CD4-positive, alpha-beta T cell treated with Interleukin-21 for 1 hour (primary cell): ENCODE results near the gene KCNMA1.

Experiments used
- DNase-seq: peaks from one replicate; pipeline ENCODE4 v3.0.0-alpha.2; 2020

KCNMA1 gene

GRCh38 chr10:77164616-77165311 is 472.8 kb downstream of the KCNMA1 start:
- DNase-seq = no peak

GRCh38 chr10:77163670-77164348 is 473.8 kb downstream of the KCNMA1 start:
- DNase-seq = no peak

DNA sequence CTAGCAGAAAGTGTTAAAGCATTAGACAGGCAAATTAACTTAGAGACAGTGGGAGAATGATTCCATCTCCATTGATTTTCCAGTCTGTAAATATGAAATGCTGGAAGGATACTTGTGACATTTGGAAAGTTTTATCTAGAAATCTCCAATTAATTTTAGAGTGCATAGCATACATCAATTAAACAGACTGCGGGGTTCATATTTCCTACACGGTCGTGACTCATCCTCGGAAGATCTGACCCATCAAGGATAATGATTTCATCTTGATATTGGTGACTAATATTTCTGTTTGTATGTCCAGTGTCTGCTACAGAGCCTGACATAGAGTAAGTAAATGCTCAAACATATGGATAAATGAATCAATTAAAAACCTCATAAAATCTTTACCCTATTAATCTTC is 474.9 kb downstream of the KCNMA1 start:
- DNase-seq = no peak

DNA sequence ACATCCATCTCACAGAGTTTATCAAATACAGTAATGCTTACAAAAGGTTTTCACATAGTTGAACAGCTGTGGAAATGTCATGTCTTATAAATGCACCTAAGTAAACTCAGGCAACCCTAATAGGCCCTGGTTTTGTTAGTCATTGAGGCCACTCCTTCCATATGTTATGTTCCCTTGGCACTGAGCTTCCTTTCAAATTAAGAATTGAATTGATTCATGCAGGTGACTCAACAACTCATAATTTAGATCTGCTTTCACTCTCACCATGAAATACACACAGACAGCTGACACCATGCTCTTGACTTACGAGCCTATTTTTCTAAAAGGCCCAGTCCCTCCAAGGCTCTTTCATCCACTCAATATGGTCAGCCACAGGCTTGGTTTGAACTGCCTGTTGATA is 476.9 kb downstream of the KCNMA1 start:
- no peak for DNase-seq

GRCh38 chr10:77159538-77160110 is 478.0 kb downstream of the KCNMA1 start:
- DNase-seq = no peak

DNA sequence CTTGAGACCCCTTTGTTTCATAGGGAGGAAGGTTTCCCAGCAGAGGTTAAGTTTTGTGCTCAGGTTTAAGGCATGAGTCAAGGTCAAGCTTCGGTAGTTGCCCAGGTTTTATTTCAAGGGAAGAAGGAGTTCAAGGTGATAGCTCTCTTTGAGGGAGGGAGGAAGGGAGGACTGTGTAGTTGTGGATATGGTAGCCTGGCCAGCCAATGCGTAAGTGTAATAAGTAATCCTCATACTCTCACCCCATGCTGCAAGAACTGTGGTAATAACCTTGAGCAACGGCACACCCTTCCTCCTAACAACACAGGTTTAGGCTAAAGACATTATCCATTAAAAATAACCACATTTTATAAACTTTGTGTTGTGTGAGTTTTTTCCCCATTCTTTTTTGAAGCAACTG is 478.9 kb downstream of the KCNMA1 start:
- DNase-seq = no peak

GRCh38 chr10:77157248-77158019 is 480.2 kb downstream of the KCNMA1 start:
- DNase-seq = no peak

DNA sequence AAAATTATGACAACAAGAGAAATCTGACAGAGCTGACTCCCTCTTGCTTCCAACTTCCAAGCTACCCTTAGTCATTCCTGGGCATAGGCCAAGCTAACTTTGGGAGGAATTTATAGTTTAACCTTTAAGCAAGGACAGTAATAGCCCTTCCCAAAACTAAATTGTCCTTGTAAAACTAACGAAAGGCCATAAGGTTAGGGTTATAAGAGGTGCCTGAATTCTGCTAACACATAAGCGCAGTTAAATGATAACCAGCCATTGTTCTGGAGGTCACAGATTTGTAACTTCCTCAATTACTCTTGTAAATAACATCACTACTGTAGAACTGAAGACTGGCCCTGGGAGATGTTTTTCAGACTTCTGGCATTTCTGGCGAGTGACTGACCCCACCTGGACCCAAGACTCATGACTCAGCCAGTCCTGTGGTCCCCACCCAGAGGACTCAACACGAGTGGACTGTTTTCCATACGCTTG is 481.2 kb downstream of the KCNMA1 start:
- no peak for DNase-seq

DNA sequence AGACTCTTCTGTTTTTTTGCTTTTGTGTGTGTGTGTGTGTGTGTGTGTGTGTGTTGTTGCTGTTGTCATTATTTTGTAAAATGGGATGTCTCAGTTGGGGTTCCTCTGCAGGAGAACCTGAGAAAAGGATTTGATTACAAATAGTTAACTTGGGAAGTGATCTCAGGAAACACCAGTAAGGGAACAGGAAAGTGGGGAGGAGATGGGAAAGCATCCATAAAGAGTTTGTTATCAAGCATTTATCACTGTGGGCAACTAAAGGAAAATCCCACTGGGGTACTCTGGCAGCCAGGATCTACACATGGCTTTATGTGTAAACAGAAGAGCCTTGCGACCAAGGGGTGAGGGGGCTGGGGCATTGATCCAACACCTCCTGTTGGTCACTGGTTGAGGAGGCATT is 485.4 kb downstream of the KCNMA1 start:
- DNase-seq = no peak

DNA sequence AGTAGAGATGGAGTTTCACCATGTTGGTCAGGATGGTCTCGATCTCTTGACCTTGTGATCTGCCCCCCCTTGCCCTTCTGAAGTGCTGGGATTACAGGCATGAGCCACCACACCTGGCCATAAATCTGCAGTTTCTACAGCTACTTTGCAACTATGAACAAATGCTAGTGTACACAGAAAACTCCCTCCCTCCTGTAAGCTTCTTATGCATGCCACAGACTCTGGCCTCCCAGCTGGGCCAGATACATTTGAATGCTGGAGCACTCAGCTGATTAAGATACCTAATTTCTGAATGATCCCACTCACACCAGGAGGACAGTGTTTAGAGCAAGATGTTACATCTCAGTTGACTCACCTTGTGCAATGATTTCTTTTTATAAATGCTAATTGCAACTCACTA is 486.2 kb downstream of the KCNMA1 start:
- no peak for DNase-seq

- DNase-seq = no peak
Observed at GRCh38 chr10:77149706-77150105, 487.9 kb downstream of the KCNMA1 start.

DNA sequence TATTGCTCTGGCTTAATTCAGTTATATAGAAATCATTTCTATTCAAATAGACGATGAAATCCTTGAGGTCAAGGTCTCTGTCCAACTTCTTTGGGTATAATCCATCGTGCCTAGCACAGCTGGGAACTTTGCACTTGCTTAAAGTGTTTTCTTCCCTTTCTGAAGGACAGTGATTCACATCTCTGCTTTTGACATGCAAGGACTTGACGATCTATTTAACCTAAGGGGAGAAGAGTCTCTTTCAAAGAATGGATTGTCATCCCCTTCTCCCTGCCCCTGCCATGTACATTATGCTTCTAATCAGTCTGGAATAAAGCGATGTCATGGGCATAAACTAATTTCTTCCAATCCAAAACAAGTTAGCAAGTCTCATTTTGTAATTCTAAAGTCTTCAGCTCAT is 488.6 kb downstream of the KCNMA1 start:
- no peak for DNase-seq

DNA sequence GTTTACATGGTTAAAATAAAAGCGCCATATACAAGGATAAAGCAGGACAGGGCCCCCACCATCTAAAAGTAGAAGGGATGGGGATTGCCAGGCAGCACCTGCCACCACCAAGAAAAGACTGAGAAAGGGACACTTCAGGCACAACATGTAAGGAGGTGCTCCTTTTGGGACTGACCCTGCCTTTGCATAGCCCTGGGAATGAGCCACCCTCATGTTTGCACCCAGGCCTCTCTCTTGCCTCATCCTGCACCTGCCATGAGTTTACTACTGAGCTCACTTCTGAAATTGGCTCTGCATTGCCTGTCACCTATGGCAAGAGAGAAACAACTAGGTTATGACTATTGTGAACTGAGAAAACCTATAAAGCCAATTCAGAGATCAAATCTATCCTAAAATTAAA is 489.7 kb downstream of the KCNMA1 start:
- no peak for DNase-seq

GRCh38 chr10:77146712-77147336 is 490.8 kb downstream of the KCNMA1 start:
- no peak for DNase-seq

DNA sequence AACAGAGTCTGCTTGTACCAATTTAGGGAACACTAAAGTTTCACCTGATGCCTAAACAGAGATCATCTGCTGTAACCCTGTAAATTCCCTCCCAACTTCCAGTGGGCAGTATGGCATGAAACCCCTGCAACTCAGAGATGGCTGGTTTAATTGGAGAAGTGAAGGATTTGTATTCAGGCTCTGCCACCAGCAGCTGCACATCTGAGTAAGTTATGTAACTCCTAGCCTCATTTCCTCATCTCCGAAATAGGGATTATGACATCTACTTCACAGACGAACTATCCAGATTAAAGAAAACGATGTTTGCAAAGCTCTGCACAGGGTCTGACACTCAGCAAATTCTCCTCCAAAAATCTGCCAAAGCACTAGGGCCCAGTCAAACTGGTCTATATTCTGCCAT is 493.0 kb downstream of the KCNMA1 start:
- no peak for DNase-seq

- no peak for DNase-seq
Observed at GRCh38 chr10:77139252-77140160, 498.1 kb downstream of the KCNMA1 start.

GRCh38 chr10:77138541-77138940 is 499.1 kb downstream of the KCNMA1 start:
- no peak for DNase-seq

- no peak for DNase-seq
Observed at GRCh38 chr10:77135555-77135954, 502.1 kb downstream of the KCNMA1 start.

DNA sequence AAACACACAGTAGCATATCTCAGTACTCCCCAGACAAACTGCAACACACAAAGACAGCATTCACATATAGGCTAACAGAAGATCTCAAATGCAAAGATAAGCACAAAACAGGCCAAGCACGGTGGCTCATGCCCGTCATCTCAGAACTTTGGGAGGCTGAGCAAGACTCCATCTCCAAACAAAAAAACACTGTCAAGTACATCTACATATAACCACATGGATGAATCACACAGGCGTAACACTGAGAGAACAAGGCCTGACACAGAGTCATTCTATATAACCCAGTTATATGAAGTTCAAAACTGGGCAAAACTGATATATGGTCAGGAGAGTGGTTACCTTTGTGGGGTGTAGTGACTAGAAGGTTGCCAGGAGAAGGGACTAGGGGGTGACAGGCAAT is 506.4 kb downstream of the KCNMA1 start:
- no peak for DNase-seq

- no peak for DNase-seq
Observed at GRCh38 chr10:77127243-77127642, 510.4 kb downstream of the KCNMA1 start.

DNA sequence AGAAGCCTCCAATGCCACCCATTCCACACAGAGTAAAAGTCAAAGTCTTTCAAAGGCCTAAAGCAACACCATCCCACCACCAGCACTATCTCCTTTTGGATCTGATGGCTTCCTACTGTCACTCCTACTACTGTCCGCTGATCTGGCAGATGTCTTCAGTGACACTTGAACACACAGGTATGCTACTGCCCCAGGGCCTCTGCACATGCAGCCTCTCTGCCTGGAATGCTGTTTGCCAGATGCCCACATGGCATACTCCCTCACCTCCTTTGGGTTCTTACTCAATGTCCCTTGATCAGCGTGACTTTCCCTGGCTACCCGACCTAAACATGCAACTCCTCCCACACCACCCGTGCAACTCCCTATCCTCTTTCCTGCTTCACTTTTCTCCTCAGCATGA is 512.4 kb downstream of the KCNMA1 start:
- DNase-seq = no peak

DNA sequence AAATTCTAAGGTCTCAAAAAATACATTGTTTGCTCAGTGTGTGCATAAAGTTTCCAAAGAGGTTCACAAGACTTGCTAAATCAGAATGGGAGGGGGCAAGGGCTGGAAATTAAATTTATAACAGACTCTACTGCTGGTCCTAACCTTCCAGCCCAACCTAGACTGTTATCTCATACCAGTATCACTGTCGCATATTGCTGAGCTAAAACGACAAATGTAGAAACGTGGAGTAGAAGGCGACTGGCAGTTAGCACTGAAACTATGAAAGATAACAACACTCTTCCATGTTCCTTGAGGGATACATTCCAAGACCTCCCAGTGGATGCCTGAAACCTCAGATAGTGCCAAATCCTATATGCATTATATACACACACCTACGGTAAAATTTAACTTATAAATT is 514.3 kb downstream of the KCNMA1 start:
- no peak for DNase-seq
